Loucy (cell line): Measurements from ENCODE around the gene OR11A1.

Experiments
- EZH2phosphoT487 ChIP-seq: fragments of 200-600 bp; IDR thresholded peaks from 2 replicates; pipeline ENCODE4 v1.6.1; 2018; ENCODE audit warnings: antibody characterized with exemption, mild to moderate bottlenecking, moderate library complexity, borderline replicate concordance
- TF ChIP-seq, protein P1 (sequence below): fragments of 200-600 bp; sonication (generic); conservative IDR thresholded peaks from 2 replicates; pipeline ENCODE4 v1.5.1; 2014; ENCODE audit warnings: mild to moderate bottlenecking, antibody characterized with exemption, low read length

DNA sequence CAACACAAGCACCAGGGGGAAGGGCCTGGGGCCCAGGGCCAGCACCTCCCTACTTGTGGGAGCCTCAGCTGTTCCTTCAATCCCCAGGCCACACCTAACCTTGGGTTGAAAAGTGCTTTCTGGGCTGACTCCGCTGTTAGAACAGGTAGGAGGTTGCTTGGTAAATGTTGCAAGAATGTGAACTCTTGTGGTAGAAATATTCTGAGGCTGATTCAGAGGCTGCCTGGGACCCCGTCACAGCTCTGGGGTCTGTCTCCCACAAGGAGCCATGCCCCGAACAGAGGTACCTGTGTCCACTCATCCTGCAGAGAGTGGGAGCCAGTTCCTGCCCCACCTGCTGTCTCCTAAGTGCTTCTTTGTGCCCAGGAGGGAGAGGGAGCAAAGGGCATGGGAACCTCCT is 45.3 kb upstream of the OR11A1 start:
- TF ChIP-seq, protein P1, sequence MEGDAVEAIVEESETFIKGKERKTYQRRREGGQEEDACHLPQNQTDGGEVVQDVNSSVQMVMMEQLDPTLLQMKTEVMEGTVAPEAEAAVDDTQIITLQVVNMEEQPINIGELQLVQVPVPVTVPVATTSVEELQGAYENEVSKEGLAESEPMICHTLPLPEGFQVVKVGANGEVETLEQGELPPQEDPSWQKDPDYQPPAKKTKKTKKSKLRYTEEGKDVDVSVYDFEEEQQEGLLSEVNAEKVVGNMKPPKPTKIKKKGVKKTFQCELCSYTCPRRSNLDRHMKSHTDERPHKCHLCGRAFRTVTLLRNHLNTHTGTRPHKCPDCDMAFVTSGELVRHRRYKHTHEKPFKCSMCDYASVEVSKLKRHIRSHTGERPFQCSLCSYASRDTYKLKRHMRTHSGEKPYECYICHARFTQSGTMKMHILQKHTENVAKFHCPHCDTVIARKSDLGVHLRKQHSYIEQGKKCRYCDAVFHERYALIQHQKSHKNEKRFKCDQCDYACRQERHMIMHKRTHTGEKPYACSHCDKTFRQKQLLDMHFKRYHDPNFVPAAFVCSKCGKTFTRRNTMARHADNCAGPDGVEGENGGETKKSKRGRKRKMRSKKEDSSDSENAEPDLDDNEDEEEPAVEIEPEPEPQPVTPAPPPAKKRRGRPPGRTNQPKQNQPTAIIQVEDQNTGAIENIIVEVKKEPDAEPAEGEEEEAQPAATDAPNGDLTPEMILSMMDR: no peak
- TF ChIP-seq EZH2phosphoT487: no peak
